Right atrium auricular region (tissue), 2 donors: ENCODE data around the gene PDE4D. TPM values are rescaled to one million over a fixed set of nuclear protein-coding genes. Genes with fewer than 3 reads are reported as not detected.
"Not testable (repeated sequence)": the region's sequence is repeated elsewhere in the genome, so short reads cannot be mapped to it uniquely, and the experiment has no call there.

ENCODE experiments used
- DNase-seq: peaks from one replicate; pipeline ENCODE4 v3.0.0-alpha.2; 2019; ENCODE audit warnings: low spot score
- H3K27ac ChIP-seq, 2 donors: fragments of 200-600 bp; sonication (generic); 1 replicate in 1 of 2; 2 replicates in 1 of 2; pipeline ENCODE4 v1.5.1; 2016 to 2019
- H3K27me3 ChIP-seq, 2 donors: fragments of 200-600 bp; sonication (generic); one replicate each; pipeline versions ENCODE4 v1.5.1 to v1.6.0; 2017 to 2019
- H3K36me3 ChIP-seq: fragments of 200-600 bp; sonication (generic); one replicate; pipeline ENCODE4 v1.5.1; 2016
- H3K4me1 ChIP-seq, 2 donors: fragments of 200-600 bp; sonication (generic); one replicate each; pipeline versions ENCODE4 v1.5.1 to v1.6.0; 2017 to 2019
- H3K4me3 ChIP-seq, 2 donors: fragments of 200-600 bp; sonication (generic); 1 replicate in 1 of 2; 2 replicates in 1 of 2; pipeline ENCODE4 v1.5.1; 2017 to 2019; ENCODE audit warnings: mild to moderate bottlenecking in 1 of 2, moderate library complexity in 1 of 2
- H3K9me3 ChIP-seq, 2 donors: fragments of 200-600 bp; sonication (generic); one replicate each; pipeline ENCODE4 v1.5.1; 2019
- CTCF ChIP-seq, 2 donors: fragments of 200-600 bp; sonication (generic); IDR thresholded peaks; one replicate each; pipeline ENCODE4 v1.5.1; 2019; ENCODE audit warnings: antibody characterized with exemption in 2 of 2
- total RNA-seq, 2 donors: library from RNA; depleted of rRNA; stranded (reverse); fragments of >200 nt; gene quantifications; one replicate each; pipeline ENCODE4 v1.1.0, GENCODE V29; 2016

The PDE4D gene
- total RNA-seq, 2 donors from 2014 or later = 43.3 to 44.0 TPM

- no peaks in the 10 kb centered on the region for H3K4me1 ChIP-seq
- DNase-seq = no peak
- no peaks in the 10 kb centered on the region for H3K9me3 ChIP-seq
- H3K4me3 ChIP-seq = no peak overlapping the region
- H3K27ac ChIP-seq = no peak overlapping the region
- H3K27me3 ChIP-seq = no peaks in the 10 kb centered on the region
- no peak for TF ChIP-seq CTCF (IDR thresholded peaks at IDR 0.05)
- H3K36me3 ChIP-seq = no peaks in the 10 kb centered on the region
These were observed 834.4 kb downstream of the PDE4D start for GRCh38 chr5:59058969-59059687.

- no peaks in the 10 kb centered on the region for H3K4me1 ChIP-seq
- no peak overlapping the region for H3K27ac ChIP-seq
- H3K4me3 ChIP-seq = no peak overlapping the region
- H3K27me3 ChIP-seq = no peaks in the 10 kb centered on the region
- TF ChIP-seq CTCF (IDR thresholded peaks at IDR 0.05) = no peak
- H3K9me3 ChIP-seq = no peaks in the 10 kb centered on the region
- H3K36me3 ChIP-seq = no peaks in the 10 kb centered on the region
- no peak for DNase-seq
These were observed 835.3 kb downstream of the PDE4D start for GRCh38 chr5:59058237-59058636.

GRCh38 chr5:59056599-59056998, 836.9 kb downstream of the PDE4D start:
- not testable (repeated sequence) for H3K4me3 ChIP-seq, DNase-seq, H3K9me3 ChIP-seq, H3K27ac ChIP-seq, H3K36me3 ChIP-seq, H3K4me1 ChIP-seq, H3K27me3 ChIP-seq

GRCh38 chr5:59055745-59056448, 837.6 kb downstream of the PDE4D start:
- Histone ChIP-seq H3K27ac (no peak overlapping the region), H3K36me3 (no peaks in the 10 kb centered on the region), H3K9me3 (no peaks in the 10 kb centered on the region), H3K4me3 (no peak overlapping the region), H3K27me3 (no peaks in the 10 kb centered on the region), H3K4me1 (no peaks in the 10 kb centered on the region)
- no peak for DNase-seq
- TF ChIP-seq CTCF (IDR thresholded peaks at IDR 0.05) = no peak

GRCh38 chr5:59054963-59055528, 838.5 kb downstream of the PDE4D start:
- Histone ChIP-seq H3K27me3 (no peaks in the 10 kb centered on the region), H3K4me1 (no peaks in the 10 kb centered on the region), H3K36me3 (no peaks in the 10 kb centered on the region), H3K4me3 (no peak overlapping the region), H3K9me3 (no peaks in the 10 kb centered on the region), H3K27ac (no peak overlapping the region)
- no peak for DNase-seq
- TF ChIP-seq CTCF (IDR thresholded peaks at IDR 0.05) = no peak

GRCh38 chr5:59051951-59052350, 841.6 kb downstream of the PDE4D start:
- Histone ChIP-seq H3K4me1 (no peaks in the 10 kb centered on the region), H3K4me3 (no peak overlapping the region), H3K27ac (no peak overlapping the region), H3K36me3 (no peaks in the 10 kb centered on the region), H3K27me3 (no peaks in the 10 kb centered on the region), H3K9me3 (no peaks in the 10 kb centered on the region)
- DNase-seq = no peak
- no peak for TF ChIP-seq CTCF (IDR thresholded peaks at IDR 0.05)
